Activated B cell treated with CpG ODN at 0.5 μM for 24 hours (primary cell): ENCODE data around the gene WWP2. TPM values are rescaled to one million over a fixed set of nuclear protein-coding genes. Genes with fewer than 3 reads are reported as not detected.

ENCODE experiments used
- ATAC-seq: fragments of 200-7000 bp; cut with Tn5 transposase; one replicate; pipeline ENCODE4 v1.10.0; 2021; ENCODE audit warnings: low read depth, mild to moderate bottlenecking, moderate library complexity
- CTCF ChIA-PET: fragments of 350-600 bp; sonication (Branson Sonifier 250); formaldehyde crosslinking; loops from one replicate; lab custom pipeline; 2021; ENCODE audit warnings: antibody characterized with exemption; lab: Charles Lee
- POLR2A ChIA-PET: fragments of 350-600 bp; sonication (Branson Sonifier 250); formaldehyde crosslinking; loops from one replicate; lab custom pipeline; 2021; ENCODE audit warnings: antibody characterized with exemption; lab: Charles Lee
- DNase-seq: peaks from one replicate; pipeline ENCODE4 v3.0.0; 2022
- H3K27ac Mint-ChIP-seq: one replicate; pipeline ENCODE4 v1.8.0; 2020; ENCODE audit warnings: mixed read lengths
- H3K27me3 Mint-ChIP-seq: one replicate; pipeline ENCODE4 v1.8.0; 2021; ENCODE audit warnings: mixed read lengths
- H3K36me3 Mint-ChIP-seq: one replicate; pipeline ENCODE4 v1.8.0; 2021; ENCODE audit warnings: low read depth, mixed read lengths
- H3K4me1 Mint-ChIP-seq: one replicate; pipeline ENCODE4 v1.8.0; 2021; ENCODE audit warnings: mixed read lengths
- H3K4me3 Mint-ChIP-seq: one replicate; pipeline ENCODE4 v1.8.0; 2020; ENCODE audit warnings: mild to moderate bottlenecking, mixed read lengths
- H3K9me3 Mint-ChIP-seq: one replicate; pipeline ENCODE4 v1.8.0; 2020; ENCODE audit warnings: mixed read lengths
- intact Hi-C: fragments of 100-400 bp; cut with micrococcal nuclease; formaldehyde crosslinking; loops from one replicate; pipeline ENCODE4 v1.15.1; 2024
- total RNA-seq: library from RNA; stranded (reverse); gene quantifications from 2 replicates; pipeline ENCODE4 v1.2.3, GENCODE V29; 2022
- TF ChIP-seq, protein P1 (sequence below): fragments of 200-600 bp; IDR thresholded peaks from one replicate; pipeline ENCODE4 v1.8.0; 2022; ENCODE audit warnings: antibody characterized with exemption, mild to moderate bottlenecking

Gene WWP2
- total RNA-seq, 1 donor from 2014 or later: 80.8 TPM

DNA sequence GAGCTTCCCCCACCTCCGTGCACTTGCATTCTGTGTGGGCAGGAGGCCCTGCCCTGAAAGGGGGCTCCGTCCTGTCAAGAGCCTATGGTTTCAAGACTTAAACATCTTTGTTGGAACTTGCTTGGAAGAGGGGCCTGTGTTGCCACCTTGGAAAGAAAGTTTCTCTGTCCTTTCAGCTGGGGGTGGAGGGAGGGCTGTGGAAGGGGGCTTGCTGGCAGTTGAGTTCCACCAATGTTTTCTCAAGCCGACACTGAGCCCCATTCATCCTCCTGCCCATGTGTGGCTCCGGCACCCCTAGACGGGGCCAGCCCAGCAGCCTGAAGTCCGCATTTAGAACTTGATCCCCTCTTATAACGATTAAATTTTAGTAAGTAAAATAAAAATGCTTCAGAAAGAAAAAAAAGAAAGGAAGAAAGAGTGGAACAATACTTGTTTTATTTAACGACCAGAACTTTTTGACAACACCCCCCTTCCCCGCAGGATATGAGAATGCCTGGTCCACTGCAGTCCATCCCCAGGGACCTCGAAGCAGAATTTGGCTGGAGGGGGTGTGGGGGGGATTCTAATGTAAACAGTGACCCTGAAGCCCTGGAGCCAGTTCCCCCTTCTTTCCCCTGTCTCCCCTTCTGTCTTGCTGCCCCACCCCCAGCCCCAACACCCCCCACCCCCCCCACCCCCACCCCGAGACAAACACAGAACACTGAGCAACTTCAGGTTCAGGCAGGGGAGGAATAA is 162.1 kb downstream of the WWP2 start:
- no peak for DNase-seq
- intact Hi-C loops: no loop called here
- TF ChIP-seq, protein P1, sequence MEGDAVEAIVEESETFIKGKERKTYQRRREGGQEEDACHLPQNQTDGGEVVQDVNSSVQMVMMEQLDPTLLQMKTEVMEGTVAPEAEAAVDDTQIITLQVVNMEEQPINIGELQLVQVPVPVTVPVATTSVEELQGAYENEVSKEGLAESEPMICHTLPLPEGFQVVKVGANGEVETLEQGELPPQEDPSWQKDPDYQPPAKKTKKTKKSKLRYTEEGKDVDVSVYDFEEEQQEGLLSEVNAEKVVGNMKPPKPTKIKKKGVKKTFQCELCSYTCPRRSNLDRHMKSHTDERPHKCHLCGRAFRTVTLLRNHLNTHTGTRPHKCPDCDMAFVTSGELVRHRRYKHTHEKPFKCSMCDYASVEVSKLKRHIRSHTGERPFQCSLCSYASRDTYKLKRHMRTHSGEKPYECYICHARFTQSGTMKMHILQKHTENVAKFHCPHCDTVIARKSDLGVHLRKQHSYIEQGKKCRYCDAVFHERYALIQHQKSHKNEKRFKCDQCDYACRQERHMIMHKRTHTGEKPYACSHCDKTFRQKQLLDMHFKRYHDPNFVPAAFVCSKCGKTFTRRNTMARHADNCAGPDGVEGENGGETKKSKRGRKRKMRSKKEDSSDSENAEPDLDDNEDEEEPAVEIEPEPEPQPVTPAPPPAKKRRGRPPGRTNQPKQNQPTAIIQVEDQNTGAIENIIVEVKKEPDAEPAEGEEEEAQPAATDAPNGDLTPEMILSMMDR: no peak
- H3K9me3 Mint-ChIP-seq: no peaks in the 10 kb centered on the region
- ChIA-PET CTCF (no interaction called here), POLR2A (interaction anchor here (0.7 kb wide), 1 partner anchor 1643 kb away, joined by 3 read pairs; no protein-coding TSS in a partner anchor)
- H3K27me3 Mint-ChIP-seq: no peaks in the 10 kb centered on the region
- ATAC-seq: no peak
- no peak overlapping the region for H3K4me3 Mint-ChIP-seq
- H3K27ac Mint-ChIP-seq: no peak overlapping the region
- H3K4me1 Mint-ChIP-seq: no peaks in the 10 kb centered on the region
- peaks cover 50% of the 10 kb centered on the region for H3K36me3 Mint-ChIP-seq

DNA sequence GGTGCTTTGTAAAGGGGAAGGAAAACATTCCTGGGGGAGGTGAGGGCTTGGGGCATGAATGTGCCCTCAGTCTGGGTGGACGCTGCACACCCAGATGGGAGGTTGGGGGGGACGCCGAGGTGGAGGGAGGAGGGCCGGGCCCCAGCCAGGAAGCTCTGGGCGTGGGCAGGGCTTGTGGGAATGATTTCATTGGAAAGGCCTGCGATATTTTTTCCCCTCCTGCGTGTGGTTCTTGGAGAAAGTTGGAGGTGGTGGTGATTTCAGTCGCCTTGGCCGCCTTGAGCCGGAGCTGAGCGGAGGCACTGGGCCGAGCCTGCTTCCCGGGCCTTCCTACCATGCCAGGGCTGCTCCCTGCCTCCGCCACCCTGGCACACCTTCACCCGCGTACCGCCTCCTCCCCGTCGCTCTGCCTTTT is 162.7 kb downstream of the WWP2 start:
- intact Hi-C loops: no loop called here
- ChIA-PET CTCF (no interaction called here), POLR2A (no interaction called here)
- Mint-ChIP-seq H3K4me3 (no peak overlapping the region), H3K36me3 (peaks cover 53% of the 10 kb centered on the region), H3K9me3 (no peaks in the 10 kb centered on the region), H3K4me1 (no peaks in the 10 kb centered on the region), H3K27ac (no peak overlapping the region), H3K27me3 (no peaks in the 10 kb centered on the region)
- TF ChIP-seq, protein P1: no peak
- ATAC-seq (no peak), DNase-seq (no peak)

DNA sequence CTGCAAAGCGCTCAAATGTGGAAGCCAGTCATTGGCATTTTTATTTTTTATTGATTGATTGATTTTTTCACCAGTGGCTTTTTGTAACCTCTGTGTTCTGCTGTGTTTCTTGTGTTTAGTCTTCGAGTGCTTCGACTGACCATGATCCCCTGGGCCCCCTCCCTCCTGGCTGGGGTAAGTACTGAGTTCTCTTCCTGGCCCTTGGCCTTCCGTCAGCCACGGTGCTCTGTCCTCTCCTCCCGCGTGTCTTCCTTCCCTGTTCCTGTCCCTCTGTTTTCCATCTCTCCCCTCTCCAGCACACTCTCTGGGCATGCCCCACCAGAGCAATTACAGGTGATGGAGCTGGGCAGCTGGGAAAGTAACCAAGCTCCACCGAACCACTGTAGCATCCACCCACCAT is 163.2 kb downstream of the WWP2 start:
- H3K9me3 Mint-ChIP-seq: no peaks in the 10 kb centered on the region
- peaks cover 55% of the 10 kb centered on the region for H3K36me3 Mint-ChIP-seq
- POLR2A ChIA-PET: no interaction called here
- ATAC-seq: no peak
- no peak for DNase-seq
- no peak overlapping the region for H3K4me3 Mint-ChIP-seq
- H3K4me1 Mint-ChIP-seq: no peaks in the 10 kb centered on the region
- CTCF ChIA-PET: no interaction called here
- TF ChIP-seq, protein P1: no peak
- intact Hi-C loops: no loop called here
- no peak overlapping the region for H3K27ac Mint-ChIP-seq
- no peaks in the 10 kb centered on the region for H3K27me3 Mint-ChIP-seq

DNA sequence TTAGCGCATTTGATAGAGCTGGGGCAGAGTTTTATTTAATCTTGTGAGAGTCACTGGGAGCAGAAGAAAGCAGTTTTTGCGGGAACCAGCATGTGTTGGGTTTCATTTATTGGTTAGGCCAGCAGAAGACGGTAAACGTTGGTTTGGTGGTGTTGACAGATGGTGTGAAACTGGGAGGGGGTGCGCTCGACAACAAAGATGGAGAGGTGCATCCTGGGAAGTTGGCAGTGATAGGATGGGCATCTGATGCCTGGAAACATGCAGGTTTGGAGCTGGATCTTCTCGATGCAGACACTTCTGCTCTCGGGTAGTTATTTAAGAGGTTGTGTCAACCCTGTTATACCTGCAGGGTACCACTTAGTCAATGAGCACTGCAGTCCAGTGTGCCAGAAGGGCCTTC is 164.1 kb downstream of the WWP2 start:
- ChIA-PET POLR2A (no interaction called here), CTCF (interaction anchor here (1.7 kb wide), 1 partner anchor 129 kb away, joined by 5 read pairs; no protein-coding TSS in a partner anchor)
- no peaks in the 10 kb centered on the region for H3K4me1 Mint-ChIP-seq
- DNase-seq (no peak), ATAC-seq (no peak)
- no peak overlapping the region for H3K27ac Mint-ChIP-seq
- no peaks in the 10 kb centered on the region for H3K9me3 Mint-ChIP-seq
- H3K36me3 Mint-ChIP-seq: peaks cover 56% of the 10 kb centered on the region
- intact Hi-C loops: no loop called here
- H3K27me3 Mint-ChIP-seq: no peaks in the 10 kb centered on the region
- TF ChIP-seq, protein P1: no peak
- H3K4me3 Mint-ChIP-seq: no peak overlapping the region

DNA sequence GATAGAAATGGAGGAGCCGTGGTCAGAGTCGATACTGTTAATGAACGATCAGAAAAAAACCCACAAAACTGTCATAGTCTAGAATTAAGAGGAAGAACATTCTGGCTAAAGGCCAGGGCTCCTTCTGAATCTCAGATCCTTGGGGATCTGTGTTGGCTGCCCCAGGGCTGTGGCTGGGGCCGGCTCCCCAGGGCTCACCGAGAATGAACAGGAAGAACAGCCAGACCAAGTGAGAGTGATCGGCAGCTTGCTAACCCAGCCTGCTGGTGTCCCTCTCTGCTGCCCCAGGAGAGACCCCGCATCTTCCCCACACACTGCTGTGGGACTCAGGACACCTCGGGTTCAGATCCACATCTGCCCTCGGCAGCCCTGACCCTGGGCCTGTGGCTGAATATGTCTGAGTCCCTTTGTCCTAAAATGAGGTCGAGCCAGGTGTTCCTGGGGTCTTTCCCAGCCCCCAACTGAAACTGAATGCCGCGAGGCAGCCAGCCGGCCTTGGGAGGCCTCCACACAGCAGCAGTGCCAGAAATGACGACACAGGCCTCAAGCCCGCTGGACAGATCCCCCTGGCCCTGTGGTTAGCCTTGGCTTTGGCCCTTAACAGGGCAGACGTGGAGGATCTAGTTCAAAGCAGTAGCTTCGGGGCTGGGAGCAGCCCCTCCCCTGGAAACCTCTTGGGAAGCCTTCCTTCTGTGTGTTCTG is 165.1 kb downstream of the WWP2 start:
- Mint-ChIP-seq H3K27ac (no peak overlapping the region), H3K27me3 (no peaks in the 10 kb centered on the region), H3K36me3 (peaks cover 59% of the 10 kb centered on the region), H3K9me3 (no peaks in the 10 kb centered on the region), H3K4me1 (no peaks in the 10 kb centered on the region), H3K4me3 (no peak overlapping the region)
- ATAC-seq (no peak), DNase-seq (no peak)
- intact Hi-C loops: no loop called here
- ChIA-PET CTCF (interaction anchor here (1.7 kb wide), 1 partner anchor 130 kb away, joined by 5 read pairs; no protein-coding TSS in a partner anchor), POLR2A (no interaction called here)
- TF ChIP-seq, protein P1: no peak
